ENCODE data around the gene FCGR3A.

FCGR3A gene

GRCh38 chr1:161502641-161503393 is 46.8 kb downstream of the FCGR3A start:
- H3K27me3 ChIP-seq (ENCODE audit: insufficient read depth, poor library complexity, severe bottlenecking): no peaks in the 10 kb centered on the region
- H3K27ac ChIP-seq (replicated peaks): no peak overlapping the region
- H3K4me3 ChIP-seq (replicated peaks; ENCODE audit: insufficient read depth, low read length): no peak overlapping the region
- TF ChIP-seq, protein P1, sequence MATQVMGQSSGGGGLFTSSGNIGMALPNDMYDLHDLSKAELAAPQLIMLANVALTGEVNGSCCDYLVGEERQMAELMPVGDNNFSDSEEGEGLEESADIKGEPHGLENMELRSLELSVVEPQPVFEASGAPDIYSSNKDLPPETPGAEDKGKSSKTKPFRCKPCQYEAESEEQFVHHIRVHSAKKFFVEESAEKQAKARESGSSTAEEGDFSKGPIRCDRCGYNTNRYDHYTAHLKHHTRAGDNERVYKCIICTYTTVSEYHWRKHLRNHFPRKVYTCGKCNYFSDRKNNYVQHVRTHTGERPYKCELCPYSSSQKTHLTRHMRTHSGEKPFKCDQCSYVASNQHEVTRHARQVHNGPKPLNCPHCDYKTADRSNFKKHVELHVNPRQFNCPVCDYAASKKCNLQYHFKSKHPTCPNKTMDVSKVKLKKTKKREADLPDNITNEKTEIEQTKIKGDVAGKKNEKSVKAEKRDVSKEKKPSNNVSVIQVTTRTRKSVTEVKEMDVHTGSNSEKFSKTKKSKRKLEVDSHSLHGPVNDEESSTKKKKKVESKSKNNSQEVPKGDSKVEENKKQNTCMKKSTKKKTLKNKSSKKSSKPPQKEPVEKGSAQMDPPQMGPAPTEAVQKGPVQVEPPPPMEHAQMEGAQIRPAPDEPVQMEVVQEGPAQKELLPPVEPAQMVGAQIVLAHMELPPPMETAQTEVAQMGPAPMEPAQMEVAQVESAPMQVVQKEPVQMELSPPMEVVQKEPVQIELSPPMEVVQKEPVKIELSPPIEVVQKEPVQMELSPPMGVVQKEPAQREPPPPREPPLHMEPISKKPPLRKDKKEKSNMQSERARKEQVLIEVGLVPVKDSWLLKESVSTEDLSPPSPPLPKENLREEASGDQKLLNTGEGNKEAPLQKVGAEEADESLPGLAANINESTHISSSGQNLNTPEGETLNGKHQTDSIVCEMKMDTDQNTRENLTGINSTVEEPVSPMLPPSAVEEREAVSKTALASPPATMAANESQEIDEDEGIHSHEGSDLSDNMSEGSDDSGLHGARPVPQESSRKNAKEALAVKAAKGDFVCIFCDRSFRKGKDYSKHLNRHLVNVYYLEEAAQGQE (IDR thresholded peaks at IDR 0.05; ENCODE audit: insufficient replicate concordance, low read depth): no peak
- TF ChIP-seq SPI1 (IDR thresholded peaks at IDR 0.05; ENCODE audit: borderline replicate concordance, low read depth) (no peak), GABPA (IDR thresholded peaks at IDR 0.05; ENCODE audit: low read depth) (no peak), CTCF (IDR thresholded peaks at IDR 0.05; ENCODE audit: insufficient read depth, low read length) (no peak), POLR2AphosphoS5 (IDR thresholded peaks at IDR 0.05; ENCODE audit: low read depth) (no peak)
- no peak for DNase-seq (ENCODE audit: low read depth in 1 of 2, low spot score in 1 of 2)

DNA sequence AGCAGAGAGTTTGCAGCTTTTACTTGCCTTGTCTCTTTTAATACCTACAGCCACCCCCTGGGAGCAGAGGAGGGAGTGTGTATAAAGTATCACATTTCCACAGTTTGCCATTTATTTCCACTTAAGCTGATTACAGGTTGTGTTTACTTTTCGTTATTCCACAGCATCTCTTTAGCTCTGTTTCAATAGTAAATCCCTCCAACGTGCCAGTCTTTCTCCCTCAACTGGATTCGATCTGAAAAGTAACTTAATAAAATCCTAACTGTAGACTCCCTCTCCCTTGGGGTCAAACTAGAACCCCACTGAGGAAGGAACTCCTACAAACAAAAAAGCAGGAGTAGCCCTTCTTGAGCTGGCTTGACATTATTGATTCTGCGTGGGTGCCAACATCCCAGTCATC is 47.4 kb downstream of the FCGR3A start:
- Histone ChIP-seq H3K27ac (replicated peaks) (no peak overlapping the region), H3K4me3 (replicated peaks; ENCODE audit: insufficient read depth, low read length) (no peak overlapping the region), H3K27me3 (ENCODE audit: insufficient read depth, poor library complexity, severe bottlenecking) (no peaks in the 10 kb centered on the region)
- TF ChIP-seq, protein P1 (IDR thresholded peaks at IDR 0.05; ENCODE audit: insufficient replicate concordance, low read depth): no peak
- no peak for TF ChIP-seq CTCF (IDR thresholded peaks at IDR 0.05; ENCODE audit: insufficient read depth, low read length)
- no peak for TF ChIP-seq GABPA (IDR thresholded peaks at IDR 0.05; ENCODE audit: low read depth)
- no peak for TF ChIP-seq SPI1 (IDR thresholded peaks at IDR 0.05; ENCODE audit: borderline replicate concordance, low read depth)
- TF ChIP-seq POLR2AphosphoS5 (IDR thresholded peaks at IDR 0.05; ENCODE audit: low read depth): no peak
- DNase-seq (ENCODE audit: low read depth in 1 of 2, low spot score in 1 of 2): no peak

- DNase-seq (ENCODE audit: low read depth in 1 of 2, low spot score in 1 of 2): no peak
- Histone ChIP-seq H3K27me3 (ENCODE audit: insufficient read depth, poor library complexity, severe bottlenecking) (no peaks in the 10 kb centered on the region), H3K27ac (replicated peaks) (no peak overlapping the region; the same call in 1 of the 2 replicates), H3K4me3 (replicated peaks; ENCODE audit: insufficient read depth, low read length) (no peak overlapping the region)
- TF ChIP-seq CTCF (IDR thresholded peaks at IDR 0.05; ENCODE audit: insufficient read depth, low read length): no peak
- TF ChIP-seq POLR2AphosphoS5 (IDR thresholded peaks at IDR 0.05; ENCODE audit: low read depth): no peak
- no peak for TF ChIP-seq SPI1 (IDR thresholded peaks at IDR 0.05; ENCODE audit: borderline replicate concordance, low read depth)
- TF ChIP-seq GABPA (IDR thresholded peaks at IDR 0.05; ENCODE audit: low read depth): no peak
Observed at GRCh38 chr1:161501234-161501633, 48.4 kb downstream of the FCGR3A start.

Measured in HL-60 (cell line).